Mucosa of descending colon (tissue), 3 donors: ENCODE results near the gene PIAS1. TPM values are rescaled to one million over a fixed set of nuclear protein-coding genes. Genes with fewer than 3 reads are reported as not detected.
"Not testable (repeated sequence)": the region's sequence is repeated elsewhere in the genome, so short reads cannot be mapped to it uniquely, and the experiment has no call there.

Source experiments
- ATAC-seq: fragments of 200-7000 bp; cut with Tn5 transposase; one replicate; pipeline ENCODE4 v1.9.1; 2020; ENCODE audit warnings: mild to moderate bottlenecking, moderate library complexity
- DNase-seq, 3 donors: peaks; one replicate each; pipeline ENCODE4 v3.0.0-alpha.2; 2020
- H3K36me3 ChIP-seq: fragments of 200-600 bp; one replicate; pipeline ENCODE4 v1.8.0; 2021; ENCODE audit warnings: low read depth, mild to moderate bottlenecking
- H3K4me1 ChIP-seq: fragments of 200-600 bp; one replicate; pipeline ENCODE4 v1.8.0; 2021; ENCODE audit warnings: low read depth, mild to moderate bottlenecking
- H3K4me3 ChIP-seq: fragments of 200-600 bp; one replicate; pipeline ENCODE4 v1.8.0; 2021; ENCODE audit warnings: mild to moderate bottlenecking
- H3K9me3 ChIP-seq: fragments of 200-600 bp; one replicate; pipeline ENCODE4 v1.8.0; 2021; ENCODE audit warnings: mild to moderate bottlenecking
- CTCF ChIP-seq: fragments of 200-600 bp; IDR thresholded peaks from one replicate; pipeline ENCODE4 v1.8.0; 2022; ENCODE audit warnings: antibody characterized with exemption, mild to moderate bottlenecking
- intact Hi-C, 2 donors: fragments of 100-400 bp; cut with DNase I in 1 of 2; cut with micrococcal nuclease in 1 of 2; formaldehyde crosslinking; loops; one replicate each; pipeline versions ENCODE4 v1.11.0 to v1.11.1; 2022; cut with DNase I, micrococcal nuclease
- total RNA-seq, 3 donors: library from RNA; stranded (reverse); fragmentation: NEBNext Ultra II Directional in 2 of 3; extraction: Animal tissue kit (Norgen Biotek cat#: 25700) in 2 of 3; gene quantifications; one replicate each; pipeline versions ENCODE4 v1.2.1 to v1.2.4, GENCODE V29; 2021 to 2023
- donor health status: DM: no; HTN: no; CAD: no; lungs with moderate emphysema.
- donor health status: DM: no; HTN: no; CAD: no.
- donor health status: DM: no; HTN: yes; CAD: no.

PIAS1 gene
- total RNA-seq, 3 donors from 2014 or later: 35.4 to 59.3 (median 37.7) TPM

DNA sequence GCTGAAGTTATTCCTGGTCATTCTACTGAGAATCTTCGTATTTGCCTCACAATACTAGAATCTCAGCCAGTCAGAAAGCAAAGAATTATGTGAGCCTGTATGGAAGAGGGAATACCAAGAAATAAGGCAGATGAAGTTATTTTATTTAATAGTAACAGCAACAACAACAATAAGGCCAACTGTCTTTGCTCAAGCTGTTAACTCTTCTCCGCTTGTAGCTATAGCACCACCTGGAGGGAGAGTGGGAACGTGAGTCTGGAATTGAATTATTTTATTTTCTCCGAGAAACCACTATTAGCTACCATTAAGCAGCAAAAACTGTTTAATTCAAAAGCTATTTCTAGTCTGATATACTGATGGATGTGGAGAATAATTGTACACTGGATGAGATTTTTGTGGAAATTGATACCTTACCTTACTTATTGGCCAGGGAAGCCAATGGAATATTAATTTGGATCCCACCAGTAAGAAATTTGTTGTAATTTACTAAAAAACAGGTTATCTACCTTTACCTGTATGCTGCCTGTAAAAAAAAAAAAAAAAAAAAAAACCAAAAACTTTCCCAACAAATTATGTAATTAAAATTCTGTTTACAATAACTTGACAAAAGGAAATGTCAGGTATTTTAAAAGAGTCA is 100.9 kb downstream of the PIAS1 start:
- intact Hi-C loops: loop anchor here (5.0 to 10.0 kb wide), 2 partner anchors 290 to 293 kb away; no protein-coding TSS in a partner anchor
- ATAC-seq: peak; percentile 63
- no peaks in the 10 kb centered on the region for H3K36me3 ChIP-seq

DNA sequence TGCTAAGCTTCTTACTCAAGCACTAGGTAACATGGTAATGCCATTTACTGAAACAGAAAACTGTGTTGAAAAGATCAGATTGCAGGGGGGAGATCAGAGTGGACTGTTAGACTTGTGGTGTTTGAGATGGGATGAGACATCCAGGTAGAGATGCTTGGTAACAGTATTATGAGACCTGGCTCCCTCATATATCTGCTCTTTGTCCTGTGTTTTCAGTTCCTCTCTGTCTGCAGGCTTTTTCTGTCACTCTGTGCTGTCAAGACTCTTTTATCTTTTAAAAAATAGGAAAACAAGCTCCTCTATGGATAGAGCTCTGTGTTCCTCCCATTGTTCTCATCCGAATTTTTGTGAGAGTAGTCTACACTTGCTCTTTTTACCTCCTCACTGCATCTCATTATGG is 103.0 kb downstream of the PIAS1 start:
- DNase-seq (no peak), ATAC-seq (no peak)
- H3K9me3 ChIP-seq: no peaks in the 10 kb centered on the region
- H3K4me3 ChIP-seq: no peak overlapping the region
- no peaks in the 10 kb centered on the region for H3K4me1 ChIP-seq
- no peaks in the 10 kb centered on the region for H3K36me3 ChIP-seq
- no peak for TF ChIP-seq CTCF
- intact Hi-C loops: loop anchor here in 1 of 2 donors (10.0 kb wide), 1 partner anchor 292 kb away; no protein-coding TSS in a partner anchor

More for the DNA sequence above, 100.9 kb downstream of the PIAS1 start:
- DNase-seq: peak in 1 of 3 donors; percentile 76
- Histone ChIP-seq H3K9me3 (no peaks in the 10 kb centered on the region), H3K4me1 (no peaks in the 10 kb centered on the region), H3K4me3 (no peak overlapping the region)
- peak; percentile 50 for TF ChIP-seq CTCF

GRCh38 chr15:68158046-68158628 is 104.0 kb downstream of the PIAS1 start:
- intact Hi-C loops: loop anchor here in 1 of 2 donors (10.0 kb wide), 1 partner anchor 293 kb away; no protein-coding TSS in a partner anchor
- no peak for TF ChIP-seq CTCF
- Histone ChIP-seq H3K9me3 (no peaks in the 10 kb centered on the region), H3K4me1 (no peaks in the 10 kb centered on the region), H3K36me3 (no peaks in the 10 kb centered on the region), H3K4me3 (no peak overlapping the region)
- ATAC-seq (no peak), DNase-seq (no peak)

GRCh38 chr15:68163191-68163590 is 109.1 kb downstream of the PIAS1 start:
- no peak for DNase-seq
- H3K4me3 ChIP-seq: no peak overlapping the region
- no peaks in the 10 kb centered on the region for H3K36me3 ChIP-seq
- H3K4me1 ChIP-seq: no peaks in the 10 kb centered on the region
- intact Hi-C loops: no loop called here
- no peaks in the 10 kb centered on the region for H3K9me3 ChIP-seq
- no peak for TF ChIP-seq CTCF
- no peak for ATAC-seq

GRCh38 chr15:68166847-68167246 is 112.7 kb downstream of the PIAS1 start:
- Histone ChIP-seq H3K36me3 (no peaks in the 10 kb centered on the region), H3K4me3 (no peak overlapping the region), H3K4me1 (no peaks in the 10 kb centered on the region), H3K9me3 (no peaks in the 10 kb centered on the region)
- DNase-seq: no peak
- intact Hi-C loops: no loop called here
- no peak for TF ChIP-seq CTCF
- no peak for ATAC-seq

DNA sequence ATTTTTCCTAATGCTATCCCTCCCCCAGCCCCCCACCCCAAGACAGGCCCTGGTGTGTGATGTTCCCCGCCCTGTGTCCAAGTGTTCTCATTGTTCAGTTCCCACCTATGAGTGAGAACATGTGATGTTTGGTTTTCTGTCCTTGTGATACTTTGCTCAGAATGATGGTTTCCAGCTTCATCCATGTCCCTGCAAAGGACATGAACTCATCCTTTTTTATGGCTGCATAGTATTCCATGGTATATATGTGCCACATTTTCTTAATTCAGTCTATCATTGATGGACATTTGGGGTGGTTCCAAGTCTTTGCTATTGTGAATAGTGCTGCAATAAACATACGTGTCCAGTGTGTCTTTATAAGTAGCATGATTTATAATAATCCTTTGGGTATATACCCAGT is 117.9 kb downstream of the PIAS1 start:
- H3K4me3 ChIP-seq, DNase-seq, H3K4me1 ChIP-seq, intact Hi-C loops, H3K9me3 ChIP-seq, ATAC-seq, H3K36me3 ChIP-seq: not testable (repeated sequence)
